Endometrial microvascular endothelial cells (primary cell): Measurements from ENCODE around the gene MSL1. TPM values are rescaled to one million over a fixed set of nuclear protein-coding genes. Genes with fewer than 3 reads are reported as not detected.
"Not testable (repeated sequence)": the region's sequence is repeated elsewhere in the genome, so short reads cannot be mapped to it uniquely, and the experiment has no call there.

ENCODE experiments used
- in situ Hi-C: cut with HindIII; loops from 2 replicates; pipeline ENCODE4 v1.10.0; 2017; ENCODE audit warnings: low sequenced_read_pairs, low pct_unique_long_range_greater_than_20kb; ENCODE audit errors: inconsistent ontology term
- total RNA-seq: library from RNA; depleted of rRNA; stranded (reverse); fragments of >200 nt; gene quantifications from one replicate; pipeline ENCODE4 v1.2.3, GENCODE V29; 2015; ENCODE audit errors: inconsistent ontology term

Gene MSL1
- total RNA-seq, 1 donor from 2014 or later: 78.9 TPM

DNA sequence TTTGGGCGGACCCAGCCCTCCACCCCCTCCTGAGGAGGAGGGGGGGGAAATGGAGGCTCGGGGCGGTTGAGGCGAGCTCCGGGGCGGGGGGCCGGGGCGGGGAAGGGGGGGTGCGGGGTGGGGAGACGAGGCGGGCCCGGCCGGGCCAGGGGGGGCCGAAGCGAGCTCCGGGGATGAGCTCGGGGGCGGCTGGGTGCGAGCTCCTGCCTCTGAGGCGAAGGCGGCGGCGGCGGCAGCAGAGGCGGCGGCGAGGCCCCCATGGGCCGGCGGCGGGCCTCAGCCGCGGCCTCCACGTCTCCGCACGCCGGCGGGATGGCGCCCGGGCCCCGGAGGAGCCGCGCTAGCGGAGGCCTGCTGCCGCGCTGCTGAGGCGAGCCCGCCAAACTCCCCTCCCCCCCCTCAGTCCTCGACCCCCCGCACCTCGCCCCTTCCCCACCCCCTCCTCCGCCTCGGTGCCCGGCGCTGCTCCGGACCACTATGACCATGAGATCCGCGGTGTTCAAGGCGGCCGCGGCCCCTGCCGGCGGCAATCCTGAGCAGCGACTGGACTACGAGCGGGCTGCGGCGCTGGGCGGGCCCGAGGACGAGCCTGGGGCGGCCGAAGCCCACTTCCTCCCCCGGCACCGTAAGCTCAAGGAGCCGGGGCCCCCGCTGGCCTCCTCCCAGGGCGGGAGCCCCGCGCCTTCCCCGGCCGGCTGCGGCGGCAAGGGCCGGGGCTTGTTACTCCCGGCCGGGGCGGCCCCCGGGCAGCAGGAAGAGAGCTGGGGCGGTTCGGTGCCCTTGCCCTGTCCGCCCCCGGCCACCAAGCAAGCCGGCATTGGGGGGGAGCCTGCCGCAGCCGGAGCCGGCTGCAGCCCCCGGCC lies 596 bp downstream of the MSL1 start:
- in situ Hi-C loops: no loop called here

DNA sequence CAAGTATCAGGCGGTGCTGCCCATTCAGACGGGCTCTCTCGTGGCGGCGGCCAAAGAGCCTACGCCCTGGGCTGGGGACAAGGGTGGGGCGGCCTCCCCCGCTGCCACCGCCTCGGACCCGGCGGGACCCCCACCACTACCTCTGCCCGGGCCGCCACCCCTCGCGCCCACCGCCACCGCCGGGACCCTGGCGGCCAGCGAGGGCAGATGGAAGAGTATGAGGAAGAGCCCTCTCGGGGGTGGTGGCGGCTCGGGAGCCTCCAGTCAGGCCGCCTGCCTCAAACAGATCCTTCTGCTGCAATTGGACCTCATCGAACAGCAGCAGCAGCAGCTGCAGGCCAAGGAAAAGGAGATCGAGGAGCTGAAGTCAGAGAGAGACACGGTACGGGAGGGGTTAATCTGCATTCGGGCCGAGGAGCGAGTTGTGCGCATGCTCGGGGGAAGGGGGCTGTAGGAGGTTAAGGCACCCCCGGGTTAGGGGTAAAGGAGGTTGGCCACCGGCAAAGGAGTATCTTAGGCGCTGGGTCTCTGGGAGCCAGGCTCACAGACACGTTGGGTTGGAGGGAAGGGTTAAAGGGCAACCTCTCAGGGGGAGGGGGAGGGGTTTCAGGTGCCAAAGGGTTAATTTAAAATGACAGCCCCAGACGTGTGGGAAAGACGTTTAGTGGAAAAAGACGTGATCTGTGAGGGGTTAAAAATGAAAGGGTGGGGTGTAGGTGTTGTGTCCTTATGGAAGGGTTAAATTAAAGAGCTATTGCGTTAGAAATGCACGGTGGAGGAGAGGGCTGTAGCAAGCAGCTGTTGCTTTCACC lies 1.4 kb downstream of the MSL1 start:
- in situ Hi-C loops: no loop called here

DNA sequence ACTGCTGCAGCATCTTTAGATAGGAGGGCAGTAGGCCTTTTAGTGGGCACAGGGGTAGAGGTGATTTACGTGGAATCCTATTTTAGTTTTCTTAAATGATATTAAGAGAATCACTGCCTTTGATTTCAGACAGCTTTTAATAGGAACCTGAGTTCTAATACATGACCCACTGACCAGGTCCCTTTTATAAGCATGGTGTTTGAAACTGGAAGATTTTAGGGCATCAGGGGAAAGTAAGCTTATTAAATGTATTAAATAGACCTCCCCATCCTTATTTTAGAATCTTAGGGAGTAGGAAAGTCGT lies 2.0 kb downstream of the MSL1 start:
- in situ Hi-C loops: no loop called here

DNA sequence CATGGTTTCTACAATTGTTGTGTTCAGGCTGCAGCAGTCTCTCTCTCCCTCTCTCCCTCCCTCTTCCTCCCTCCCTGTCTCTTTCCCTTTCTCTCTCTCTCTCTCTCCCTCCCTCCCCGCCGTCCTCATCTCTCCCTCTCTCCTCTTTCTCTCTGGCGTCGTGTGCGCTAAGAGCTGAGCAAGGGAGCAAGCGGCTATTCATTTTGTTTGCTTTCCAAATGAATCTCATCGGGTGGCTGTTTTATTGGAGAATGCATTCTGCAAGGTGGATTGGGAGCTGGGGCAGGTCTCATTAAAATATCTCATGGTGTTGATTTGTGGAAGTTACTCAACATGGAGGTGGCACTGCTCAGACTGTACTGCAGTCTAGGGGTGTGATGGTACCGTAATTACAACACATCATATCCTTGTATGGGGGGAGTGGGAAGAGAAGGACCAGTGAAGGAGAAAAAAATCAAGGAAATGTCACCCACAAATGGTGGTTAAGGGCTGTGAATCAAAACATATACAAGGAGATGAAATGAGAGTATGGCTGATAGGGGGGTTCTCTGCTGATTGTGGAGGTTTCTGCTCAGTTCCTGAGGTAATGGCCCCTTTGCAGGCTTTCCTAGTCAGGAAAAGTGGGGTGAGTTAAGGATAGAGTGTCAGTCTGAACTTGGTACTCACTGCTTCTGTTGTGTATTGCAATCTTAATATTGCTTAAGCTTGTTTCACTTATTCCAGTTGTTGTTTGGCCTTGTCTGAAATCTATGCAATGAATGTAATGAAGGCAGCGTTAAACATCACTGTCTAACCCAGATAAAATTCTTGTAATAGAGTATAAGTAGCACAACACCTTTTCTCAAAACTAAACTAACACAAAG lies 2.7 kb downstream of the MSL1 start:
- in situ Hi-C loops: no loop called here

DNA sequence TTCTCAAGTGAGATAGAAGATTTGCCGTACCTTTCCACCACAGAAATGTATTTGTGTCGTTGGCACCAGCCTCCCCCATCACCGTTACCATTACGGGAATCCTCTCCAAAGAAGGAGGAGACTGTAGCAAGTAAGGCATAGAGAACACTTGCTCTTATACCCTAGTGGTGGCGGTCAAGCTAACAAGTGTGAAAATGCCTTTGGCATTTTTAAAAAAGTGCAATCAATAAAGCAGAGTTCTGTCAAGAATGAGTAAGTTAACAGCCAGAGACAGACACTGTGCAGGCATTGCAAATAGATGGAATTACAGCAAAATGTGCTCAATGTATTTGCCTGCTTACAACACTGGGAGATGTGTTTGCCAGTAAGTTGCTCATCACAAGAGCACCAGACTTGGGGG lies 7.7 kb downstream of the MSL1 start:
- in situ Hi-C loops: no loop called here

DNA sequence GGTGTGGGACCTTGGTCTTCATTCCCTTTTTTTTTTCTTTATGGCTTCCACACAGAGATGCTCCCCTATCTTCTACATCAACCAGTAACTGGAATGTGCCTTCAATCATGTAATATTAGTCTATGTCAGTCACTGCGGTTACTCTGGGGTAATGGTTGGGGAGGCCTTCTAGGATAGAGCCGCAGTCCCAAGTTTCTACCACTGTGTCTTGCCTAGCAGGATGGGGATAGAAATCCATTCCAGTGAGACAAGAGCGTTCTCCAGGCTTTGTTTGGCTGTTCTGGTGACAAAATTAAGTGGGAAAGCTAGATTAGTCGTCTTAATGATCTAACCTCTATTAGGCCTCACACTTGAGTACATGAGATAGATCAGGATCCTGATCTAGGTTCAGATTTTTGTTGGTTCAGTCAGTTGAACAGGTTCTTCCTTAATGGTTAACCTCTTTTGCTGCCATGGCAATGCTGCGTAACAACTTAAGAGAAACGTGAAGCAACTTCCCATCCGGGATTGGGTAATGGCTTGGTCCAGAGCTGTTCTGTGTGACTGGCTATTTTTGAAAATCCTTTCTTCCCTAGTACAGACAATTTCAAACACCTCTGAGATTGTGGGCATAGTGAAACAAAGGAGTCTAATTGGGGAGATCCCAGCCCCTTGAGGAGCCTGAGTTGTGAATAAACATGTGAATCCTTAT lies 8.7 kb downstream of the MSL1 start:
- in situ Hi-C loops: no loop called here

DNA sequence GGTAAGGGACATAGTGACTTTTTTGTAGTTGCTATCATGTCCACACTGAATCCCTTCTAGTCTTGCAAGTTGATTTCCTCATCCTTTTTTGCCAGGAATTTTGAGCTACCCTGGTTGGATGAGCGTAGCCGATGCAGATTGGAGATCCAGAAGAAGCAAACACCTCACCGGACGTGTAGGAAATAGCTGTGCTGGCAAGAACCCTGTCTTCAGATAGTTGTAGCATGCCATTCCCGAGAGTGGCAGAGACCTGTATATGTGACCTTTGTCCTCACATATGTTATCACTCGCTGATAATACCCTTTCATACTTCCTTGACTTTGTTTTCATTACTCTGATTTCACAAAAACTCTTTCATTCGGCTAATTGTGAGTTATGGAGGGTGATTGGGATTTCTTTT lies 12.4 kb downstream of the MSL1 start:
- in situ Hi-C loops: no loop called here

DNA sequence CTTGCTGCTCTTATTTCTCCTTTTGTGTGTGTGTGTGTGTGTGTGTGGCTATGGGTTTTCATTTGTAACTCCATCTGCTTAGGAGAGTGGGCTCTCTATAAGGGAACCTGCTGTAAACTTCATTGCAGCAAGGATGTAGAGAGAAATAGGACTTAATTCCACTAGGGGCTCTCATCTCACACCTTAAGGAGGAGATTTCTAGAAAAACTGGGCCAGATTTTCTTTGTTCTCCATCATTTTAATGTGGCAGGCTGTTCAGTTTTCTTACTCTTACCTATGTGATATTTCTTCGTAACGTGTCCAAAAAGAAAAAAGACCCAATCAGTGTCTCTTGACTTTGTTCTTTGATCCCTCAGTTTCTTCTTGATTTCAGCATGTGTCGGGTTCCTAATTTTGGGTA lies 14.0 kb downstream of the MSL1 start:
- in situ Hi-C loops: no loop called here

DNA sequence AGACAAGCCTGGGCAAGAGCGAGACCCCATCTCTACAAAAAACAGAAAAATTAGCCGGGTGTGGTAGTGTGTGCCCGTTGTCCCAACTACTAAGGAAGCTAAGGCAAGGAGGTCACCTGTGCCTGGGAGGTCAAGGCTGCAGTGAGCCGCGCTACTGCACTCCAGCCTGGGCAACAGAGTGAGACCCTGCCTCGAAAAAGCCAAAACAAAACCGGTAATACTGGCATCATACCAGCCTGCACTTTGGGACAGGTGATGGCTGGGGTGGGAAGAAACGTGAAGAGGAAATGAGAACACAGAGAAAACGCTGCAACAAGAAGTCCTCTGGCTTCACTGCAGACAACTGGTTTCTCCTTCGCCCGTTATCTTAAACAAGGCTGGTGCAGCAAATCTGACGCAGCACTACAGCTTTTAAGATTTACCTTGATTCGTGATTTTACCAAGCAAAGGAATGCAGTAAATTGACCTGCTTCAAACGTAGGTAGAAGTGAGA lies 17.8 kb downstream of the MSL1 start:
- in situ Hi-C loops: no loop called here

DNA sequence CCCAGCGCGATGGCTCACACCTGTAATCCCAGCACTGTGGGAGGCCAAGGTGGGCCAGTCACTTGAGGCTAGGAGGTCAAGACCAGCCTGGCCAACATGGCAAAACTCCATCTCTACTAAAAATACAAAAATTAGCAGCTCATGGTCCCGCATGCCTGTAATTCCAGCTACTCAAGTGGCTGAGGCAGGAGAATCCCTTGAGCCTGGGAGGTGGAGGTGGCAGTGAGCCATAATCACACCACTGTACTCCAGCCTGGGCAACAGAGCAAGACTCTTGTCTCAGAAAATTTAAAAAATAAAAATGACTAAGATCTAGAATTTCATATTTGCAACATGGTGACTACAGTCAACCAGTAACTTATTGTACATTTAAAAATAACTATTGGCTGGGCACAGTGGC lies 21.4 kb downstream of the MSL1 start:
- in situ Hi-C loops: not testable (repeated sequence)

DNA sequence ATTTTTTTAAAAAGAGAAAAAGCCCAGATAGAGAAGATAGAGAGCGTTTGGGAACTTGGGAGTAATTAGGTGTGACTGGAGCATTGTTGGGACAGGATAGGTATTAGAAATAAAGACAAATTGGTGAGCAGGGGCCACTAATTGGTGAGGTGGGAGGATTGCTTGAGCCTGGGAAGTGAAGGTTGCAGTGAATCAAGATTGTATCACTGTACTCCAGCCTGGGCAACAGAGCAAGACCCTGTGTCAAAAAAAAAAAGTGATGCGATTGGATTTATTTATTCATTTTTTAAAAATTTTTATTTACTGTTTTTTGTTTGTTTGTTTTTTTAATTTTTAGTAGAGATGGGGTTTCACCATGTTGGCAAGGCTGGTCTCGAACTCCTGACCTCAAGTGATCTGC lies 23.7 kb downstream of the MSL1 start:
- in situ Hi-C loops: no loop called here

DNA sequence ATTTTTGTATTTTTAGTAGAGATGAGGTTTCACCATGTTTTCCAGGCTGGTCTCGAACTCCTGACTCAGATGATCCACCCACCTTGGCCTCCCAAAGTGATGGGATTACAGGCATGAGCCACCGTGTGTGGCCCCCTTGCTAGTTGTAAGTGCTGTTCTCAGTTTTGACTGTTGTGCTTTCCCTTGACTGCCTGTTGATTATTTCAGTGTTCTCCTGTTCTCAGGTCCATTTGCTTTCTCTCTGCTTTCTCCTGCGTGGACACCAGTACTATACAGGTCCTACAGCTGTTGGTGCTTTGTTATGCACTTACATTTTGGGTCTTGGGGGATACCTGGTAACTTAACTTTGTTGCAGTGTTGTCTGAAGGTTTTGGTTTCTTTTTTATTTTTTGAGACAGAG lies 26.8 kb downstream of the MSL1 start:
- in situ Hi-C loops: no loop called here

DNA sequence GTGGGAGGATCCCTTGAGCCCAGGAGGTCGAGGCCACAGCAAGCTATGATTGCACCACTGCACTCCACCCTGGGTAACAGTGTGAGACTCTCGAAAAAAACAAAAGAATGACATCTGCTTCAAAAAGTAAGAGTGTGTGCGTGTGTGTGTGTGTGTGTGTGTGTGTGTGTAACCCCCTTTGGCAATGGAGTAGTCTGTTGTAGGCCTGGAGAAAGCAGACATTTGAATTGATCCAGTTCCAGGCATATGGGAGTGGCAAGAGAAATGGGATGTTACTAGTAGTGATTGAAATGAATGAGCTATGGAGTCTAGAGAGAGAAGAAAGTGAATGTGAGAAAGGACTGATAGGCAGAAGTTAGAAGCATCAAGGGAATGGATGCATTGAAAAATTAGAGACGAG lies 28.5 kb downstream of the MSL1 start:
- in situ Hi-C loops: no loop called here

DNA sequence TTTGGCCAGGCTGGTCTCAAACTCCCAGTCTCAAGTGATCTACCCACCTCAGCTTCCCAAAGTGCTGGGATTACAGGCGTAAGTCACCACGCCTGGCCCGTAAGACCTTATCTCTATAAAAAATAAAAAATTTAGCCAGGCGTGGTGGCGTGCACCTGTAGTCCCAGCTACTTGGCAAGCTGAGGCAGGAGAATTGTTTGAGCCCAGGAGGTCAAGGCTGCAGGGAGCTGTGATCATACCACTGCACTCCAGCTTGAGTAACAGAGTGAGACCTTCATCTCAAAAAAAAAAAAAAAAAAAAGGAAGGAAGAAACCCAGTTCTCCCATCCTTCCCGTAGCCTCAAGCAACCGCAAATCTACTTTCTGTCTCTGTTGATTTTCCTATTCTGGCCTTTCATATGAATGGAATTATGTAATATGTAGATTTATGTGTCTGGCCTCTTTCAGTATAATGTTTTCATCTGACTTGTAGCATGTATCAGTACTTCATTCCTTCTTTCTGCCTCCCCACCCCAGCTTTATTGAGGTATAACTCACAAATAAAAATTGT lies 29.7 kb downstream of the MSL1 start:
- in situ Hi-C loops: no loop called here

DNA sequence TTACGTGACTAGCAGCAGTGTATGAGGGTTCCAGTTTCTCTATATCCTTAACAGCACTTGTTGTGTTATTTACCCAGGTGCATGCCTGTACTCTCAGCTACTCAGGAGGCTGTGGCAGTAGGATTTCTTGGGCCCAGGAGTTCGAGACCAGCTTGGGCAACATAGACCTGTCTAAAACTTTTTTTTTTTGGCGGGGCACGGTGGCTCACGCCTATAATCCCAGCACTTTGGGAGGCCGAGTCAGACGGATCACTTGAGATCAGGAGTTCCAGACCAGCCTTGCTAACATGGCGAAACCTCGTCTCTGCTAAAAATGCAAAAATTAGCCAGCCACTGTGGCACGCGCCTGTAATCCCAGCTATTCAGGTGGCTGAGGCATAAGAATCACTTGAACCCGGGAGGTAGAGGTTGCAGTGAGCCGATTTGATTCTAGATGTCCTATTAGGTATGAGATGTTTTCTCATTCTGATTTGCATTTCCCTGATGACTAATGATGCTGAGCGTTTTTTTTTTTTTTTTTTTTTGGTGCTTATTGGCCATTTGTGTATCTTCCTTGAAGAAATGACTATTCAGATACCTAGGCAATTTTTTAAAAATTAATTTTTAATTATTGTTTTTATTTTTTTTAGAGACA lies 31.9 kb downstream of the MSL1 start:
- in situ Hi-C loops: no loop called here

DNA sequence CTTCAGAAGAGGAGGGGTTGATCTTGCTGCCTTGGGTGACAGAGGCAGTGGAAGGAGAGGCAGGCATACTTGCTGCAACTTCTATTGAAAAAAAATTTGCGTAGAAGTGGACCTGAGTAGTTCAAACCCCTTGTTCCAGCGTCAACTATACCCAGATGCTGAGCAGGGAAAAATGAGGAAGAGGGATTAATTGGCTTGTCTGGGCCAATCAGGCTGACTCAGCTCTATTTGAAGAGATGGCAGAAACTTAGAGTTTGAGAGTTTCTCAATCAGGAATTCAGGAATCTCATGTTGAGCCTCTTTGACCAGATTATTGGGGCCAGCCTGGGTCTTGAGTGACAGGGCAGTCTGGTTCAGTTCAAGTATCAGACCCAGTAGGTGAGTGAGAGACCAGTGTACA lies 36.2 kb downstream of the MSL1 start:
- in situ Hi-C loops: no loop called here

DNA sequence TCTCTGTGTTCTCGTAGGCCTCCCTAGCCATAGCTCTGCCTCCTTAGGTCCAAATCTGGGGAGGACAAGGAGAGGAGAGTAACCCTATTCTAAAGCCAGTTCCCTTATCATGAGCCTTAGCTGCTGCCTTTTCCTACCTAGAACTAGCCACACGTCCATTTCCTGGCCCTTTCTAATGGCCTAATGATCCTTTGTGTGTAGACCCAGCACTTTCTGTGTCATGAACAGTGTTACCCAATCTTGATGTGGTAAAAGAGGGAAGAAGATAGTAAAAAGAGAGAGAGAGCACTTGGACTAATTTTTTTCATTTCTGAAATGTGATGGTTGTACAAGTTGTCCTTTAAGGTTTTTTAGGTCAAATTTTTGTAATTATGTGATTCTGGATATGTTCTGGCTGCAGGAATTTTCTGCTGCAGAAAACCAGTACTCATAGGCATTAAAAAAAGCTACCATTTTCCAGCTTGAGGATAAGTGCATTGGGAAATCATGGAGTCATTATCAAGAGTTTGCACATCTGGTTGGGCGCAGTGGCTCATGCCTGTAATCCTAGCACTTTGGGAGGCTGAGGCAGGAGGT lies 36.8 kb downstream of the MSL1 start:
- in situ Hi-C loops: no loop called here

DNA sequence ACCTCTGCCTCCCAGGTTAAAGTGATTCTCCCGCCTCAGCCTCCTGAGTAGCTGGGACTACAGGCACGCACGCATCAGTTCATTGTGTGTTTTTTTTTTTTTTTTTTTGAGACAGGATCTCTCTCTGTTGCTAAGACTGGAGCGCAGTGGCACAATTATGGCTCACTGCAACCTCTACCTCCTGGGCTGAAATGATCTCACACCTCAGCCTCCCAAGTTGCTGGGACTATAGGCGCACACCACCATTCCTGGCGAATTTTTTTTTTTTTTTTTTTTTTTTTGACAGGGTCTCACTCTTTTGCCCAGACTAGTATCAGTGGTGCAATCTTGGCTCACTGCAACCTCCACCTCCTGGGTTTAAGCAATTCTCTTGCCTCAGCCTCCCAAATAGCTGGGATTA lies 37.7 kb downstream of the MSL1 start:
- in situ Hi-C loops: no loop called here
